SIG-M5 treated with dmso at 0.1 percent for 504 hours (cell line): ENCODE measurements around the gene LYPD8.

Experiments used
- DNase-seq: peaks from one replicate; lab custom pipeline; 2025; ENCODE audit not compliant: unreplicated experiment; lab: John Stamatoyannopoulos, UW

LYPD8 gene

DNA sequence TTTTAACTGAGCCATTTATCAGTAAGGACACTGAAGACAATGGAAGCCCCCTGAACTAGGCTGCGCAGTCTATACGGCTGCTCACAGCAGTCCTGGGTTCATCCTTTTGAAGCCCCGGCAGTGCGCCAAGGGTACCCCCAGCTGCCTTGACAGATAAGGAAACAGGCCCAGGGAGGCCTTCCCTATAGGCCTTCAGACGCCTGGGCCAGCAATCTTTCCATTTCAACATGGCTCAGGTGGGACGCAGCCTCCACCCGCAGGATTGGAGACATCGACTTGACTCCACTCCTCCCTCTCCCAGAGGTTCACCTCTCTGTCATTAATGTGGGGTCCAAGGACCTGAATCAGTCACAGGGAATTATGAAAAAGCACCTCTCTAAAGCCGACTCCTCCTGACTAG, 2.8 kb upstream of the LYPD8 start:
- no peak for DNase-seq

DNA sequence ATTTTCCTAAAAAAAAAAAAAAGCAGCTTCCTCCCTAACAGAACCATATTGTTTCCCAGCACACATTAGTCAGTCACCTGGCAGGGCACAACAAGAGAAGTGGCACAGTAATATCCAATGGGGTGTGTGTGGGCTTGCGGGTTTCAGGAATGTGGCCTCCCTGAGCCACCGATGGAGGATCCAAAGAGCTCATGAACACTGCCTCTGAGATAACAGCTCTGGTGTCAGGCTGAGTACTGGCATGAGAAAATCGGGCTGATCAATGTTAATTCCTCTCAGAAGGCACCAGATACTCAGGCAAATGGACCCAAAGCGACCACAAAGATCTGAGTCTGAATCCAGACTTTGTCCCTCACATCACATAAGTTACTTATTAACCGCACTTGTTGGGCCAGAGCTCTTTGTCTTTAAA, 2.2 kb upstream of the LYPD8 start:
- no peak for DNase-seq

DNA sequence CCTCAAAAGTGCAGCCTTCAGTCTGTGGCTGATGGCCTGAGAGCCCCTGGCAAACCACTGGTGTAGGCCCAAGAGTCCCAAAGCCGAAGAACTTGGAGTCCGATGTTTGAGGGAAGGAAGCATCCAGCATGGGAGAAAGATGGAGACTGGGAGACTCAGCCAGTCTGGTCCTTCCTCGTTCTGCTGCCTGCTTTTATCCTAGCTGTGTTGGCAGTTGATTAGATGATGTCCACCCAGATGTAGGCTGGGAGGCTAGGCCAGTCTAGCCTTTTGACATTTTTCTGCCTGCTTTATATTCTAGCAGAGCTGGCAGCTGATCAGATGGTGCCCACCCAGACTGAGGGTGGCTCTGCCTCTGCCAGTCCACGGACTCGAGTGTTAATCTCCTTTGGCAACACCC, 1.1 kb upstream of the LYPD8 start:
- no peak for DNase-seq

DNA sequence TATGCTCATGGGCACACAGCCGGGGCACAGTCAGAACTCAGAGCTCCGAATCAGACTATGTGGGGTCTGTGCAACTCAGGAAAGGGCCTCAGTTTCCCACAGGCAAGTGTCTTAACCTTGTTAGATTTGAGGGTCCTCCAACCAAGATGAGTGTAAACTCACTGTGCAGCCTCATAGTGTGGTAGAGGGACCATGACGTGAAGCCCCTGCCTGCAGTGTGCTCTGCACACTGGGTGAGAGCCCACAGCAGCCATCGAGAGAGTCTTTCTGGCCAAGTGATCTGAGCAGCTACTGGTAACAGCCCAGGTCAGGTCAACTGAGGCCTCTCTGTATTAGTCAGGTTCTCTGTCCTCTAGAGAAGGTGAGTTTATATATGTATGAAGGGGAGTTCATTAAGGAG, 592 bp upstream of the LYPD8 start:
- no peak for DNase-seq

DNA sequence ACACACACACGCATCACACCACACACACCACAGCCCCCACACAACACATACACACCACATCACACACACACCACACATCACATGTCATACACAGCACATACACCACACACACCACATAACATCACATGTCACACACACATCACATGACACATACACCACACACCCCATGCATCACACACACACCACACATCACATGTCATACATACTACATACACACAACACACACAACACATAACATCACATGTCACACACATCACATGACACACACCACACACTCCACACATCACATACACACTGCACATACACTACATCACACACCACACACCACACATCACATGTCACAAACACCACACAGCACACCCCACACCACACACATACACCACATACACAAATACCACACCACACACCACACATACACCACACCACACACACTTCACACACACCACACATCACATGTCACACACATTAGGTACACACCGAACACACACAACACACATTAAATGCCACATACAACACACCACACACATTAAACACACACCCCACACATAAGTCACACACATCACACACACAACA, 1.8 kb downstream of the LYPD8 start:
- DNase-seq: no peak

DNA sequence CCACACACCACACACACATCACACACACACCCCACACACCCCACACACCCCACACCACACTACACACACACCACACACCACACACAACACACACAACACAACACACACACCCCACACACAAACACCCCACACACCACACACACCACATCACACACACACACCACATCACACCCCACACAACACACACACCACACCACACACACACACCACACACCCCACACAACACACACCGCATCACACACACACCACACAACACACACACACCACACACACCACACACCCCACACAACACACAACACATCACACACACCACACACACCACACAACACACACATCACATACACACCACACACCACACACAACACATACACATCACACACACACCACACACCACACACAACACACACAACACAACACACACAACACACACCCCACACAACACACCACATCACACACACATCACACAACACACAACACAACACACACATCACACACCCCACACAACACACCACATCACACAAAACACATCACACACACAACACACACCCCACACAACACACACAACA, 2.4 kb downstream of the LYPD8 start:
- DNase-seq: no peak

DNA sequence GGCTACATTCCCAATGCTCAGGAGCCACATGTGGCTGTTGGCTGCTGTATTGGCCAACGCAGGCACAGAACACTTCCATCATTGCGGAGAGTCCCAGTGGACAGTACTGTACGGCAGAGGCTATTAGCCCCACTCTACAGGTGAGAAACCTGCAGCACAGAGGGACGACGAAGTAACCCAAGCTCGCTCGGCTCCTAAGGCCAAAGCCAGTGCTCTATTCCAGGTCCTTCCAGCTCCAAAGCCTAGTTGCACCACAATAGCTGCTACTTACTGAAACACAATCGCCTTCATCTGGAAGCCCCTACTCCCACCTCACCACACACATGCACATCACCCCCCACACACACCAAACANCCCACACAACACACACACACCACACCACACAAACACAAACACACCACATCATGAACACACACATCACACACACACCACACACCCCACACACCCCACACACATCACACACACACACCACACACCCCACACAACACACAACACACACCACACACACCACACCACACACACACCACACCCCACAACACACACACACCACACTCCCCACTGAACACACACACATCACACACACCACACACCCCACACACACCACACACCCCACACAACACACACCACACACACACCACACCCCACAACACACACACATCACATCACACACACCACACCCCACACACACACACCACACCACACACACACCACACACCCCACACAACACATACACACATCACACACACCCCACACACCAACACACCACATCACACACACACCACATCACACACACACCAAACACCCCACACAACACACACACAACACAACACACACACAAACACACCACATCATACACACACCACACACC, 3.2 kb downstream of the LYPD8 start:
- DNase-seq: peak; percentile 18

DNA sequence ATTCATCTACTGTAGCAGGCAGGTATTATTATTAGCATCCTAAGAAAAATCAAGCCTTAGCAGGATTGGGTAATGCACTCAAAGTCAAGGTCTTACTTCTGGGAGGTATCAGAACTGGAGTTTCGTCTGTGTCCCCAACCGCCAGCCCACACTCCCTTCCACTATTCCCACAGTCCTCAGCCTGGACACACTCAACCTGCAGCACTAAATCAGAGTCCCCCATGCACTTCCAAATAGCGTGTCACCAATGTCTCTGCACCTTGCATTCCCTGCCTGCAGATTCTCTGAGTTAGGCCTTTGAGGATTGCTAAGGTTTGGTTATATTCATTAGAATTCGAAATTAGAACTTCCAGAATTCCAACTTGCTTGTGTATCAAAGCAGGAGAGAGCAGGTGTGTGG, 3.9 kb downstream of the LYPD8 start:
- DNase-seq: no peak

DNA sequence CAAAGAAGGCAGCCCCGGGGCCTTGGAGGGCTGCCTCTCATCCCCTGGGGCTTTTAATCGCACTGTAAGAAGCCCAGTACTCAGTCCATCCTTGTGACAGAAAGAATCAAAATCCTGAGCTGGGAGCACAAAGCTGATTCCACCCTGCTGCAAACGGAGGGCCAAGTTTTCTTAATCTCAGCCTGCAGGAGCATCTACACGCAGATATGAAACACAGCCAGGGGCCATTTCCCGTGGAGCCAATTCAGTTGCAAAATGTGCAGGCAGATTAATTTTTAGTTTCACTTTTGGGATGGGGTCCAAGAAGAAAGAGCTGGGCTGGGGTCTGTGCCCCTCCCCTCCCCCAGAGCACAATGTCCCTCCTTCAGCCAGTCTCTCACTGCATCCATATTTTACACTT, 4.4 kb downstream of the LYPD8 start:
- DNase-seq: no peak

DNA sequence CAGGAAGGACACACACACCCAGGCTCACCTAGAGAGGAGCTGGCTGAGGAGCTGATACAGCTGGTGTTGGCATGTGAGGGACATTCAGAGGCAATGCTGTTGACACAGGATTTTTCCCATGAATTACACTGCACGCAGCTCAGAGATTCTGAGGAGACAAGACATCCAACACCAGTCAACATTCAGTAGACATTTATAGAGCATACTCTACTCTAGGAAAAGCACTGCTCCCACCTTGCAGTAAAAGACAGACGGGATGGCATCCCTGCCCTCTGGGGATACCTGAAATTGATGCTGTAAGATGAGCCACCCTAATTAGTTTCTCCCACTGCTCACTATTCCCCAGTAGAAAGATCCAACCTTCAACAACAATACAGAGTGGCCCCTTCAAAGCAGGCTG, 5.1 kb downstream of the LYPD8 start:
- no peak for DNase-seq

DNA sequence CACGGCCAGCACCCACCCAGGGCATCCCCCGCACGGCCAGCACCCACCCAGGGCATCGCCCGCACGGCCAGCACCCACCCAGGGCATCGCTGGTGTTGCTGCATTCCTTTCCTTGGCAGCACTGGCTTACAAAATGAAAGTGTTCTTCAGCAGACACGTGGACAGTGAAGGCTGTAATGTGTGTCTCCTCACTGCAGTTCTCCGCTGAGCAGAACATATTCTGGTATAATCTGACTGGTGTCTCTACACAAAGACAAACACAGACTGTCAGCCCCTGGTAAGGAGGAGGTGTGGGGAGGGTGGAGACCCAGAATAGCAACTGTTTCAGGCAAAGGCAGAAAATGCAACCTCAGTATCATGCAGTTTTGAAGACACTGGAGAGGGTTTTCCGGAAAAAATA, 7.3 kb downstream of the LYPD8 start:
- DNase-seq: no peak

DNA sequence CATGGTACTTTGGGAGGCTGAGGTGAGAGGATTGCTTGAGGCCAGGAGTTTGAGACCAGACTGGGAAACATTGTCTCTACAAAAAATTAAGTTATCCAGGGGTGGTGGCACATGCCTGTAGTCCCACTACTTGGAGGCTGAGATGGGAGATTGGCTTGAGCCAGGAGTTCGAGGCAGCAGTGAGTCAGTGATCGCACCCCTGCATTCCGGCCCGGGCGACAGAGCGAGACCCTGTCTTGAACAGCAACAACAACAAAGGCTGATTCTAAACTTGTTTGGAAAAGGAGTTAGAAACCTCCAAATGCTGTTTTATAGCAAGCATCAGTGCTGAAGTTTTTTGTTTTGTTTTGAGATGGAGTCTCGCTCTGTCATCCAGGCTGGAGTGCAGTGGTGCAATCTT, 14.7 kb downstream of the LYPD8 start:
- no peak for DNase-seq

DNA sequence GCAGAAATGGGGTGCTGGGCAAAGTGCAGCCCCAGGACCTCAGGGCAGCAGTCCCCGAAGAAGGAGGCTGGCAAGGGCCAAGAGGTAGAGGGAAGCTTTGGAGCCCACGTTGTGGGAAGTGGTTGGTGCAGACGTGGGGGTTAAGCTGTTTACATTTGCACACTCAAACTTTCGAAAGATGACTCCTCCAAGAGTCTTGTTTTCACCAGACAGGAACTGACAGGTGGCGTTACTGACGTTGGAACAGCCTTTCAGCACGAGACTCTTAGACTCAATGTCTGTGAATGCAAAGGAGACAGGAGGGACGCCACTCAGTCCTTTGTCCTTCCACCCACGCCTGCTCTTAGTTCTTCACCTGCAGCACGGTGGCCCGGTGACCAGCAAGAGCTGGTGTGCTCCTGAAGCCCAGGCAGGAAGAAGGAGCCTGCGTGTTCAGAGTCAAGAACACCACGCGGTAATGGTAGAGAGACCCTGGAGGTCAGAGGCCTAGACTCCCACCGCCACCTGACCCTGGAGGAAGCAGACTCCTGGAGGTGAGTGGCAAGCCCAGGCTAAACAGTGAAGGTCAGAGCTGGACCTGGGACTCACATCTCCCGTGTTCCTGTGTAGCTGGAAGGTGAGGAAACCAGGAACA, 15.9 kb downstream of the LYPD8 start:
- DNase-seq: no peak

DNA sequence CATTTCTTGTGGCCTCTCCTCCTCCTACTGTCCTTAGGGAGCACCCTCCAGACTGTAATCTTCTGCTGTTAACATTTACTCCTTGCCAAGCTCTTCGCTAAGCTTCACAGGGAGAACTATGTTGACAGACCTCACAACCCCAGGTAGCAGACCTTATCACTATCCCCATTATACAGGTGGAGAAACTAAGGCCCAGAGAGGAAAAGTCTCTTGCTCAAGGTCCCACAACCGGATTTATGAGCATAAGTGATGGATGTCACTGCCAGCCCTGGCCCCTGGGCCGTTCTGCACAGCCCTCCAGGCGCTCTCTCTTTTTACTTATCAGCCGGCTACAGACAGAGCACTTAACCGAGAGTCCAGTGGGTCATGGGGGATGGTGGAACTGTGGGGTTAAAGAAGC, 18.1 kb downstream of the LYPD8 start:
- no peak for DNase-seq

DNA sequence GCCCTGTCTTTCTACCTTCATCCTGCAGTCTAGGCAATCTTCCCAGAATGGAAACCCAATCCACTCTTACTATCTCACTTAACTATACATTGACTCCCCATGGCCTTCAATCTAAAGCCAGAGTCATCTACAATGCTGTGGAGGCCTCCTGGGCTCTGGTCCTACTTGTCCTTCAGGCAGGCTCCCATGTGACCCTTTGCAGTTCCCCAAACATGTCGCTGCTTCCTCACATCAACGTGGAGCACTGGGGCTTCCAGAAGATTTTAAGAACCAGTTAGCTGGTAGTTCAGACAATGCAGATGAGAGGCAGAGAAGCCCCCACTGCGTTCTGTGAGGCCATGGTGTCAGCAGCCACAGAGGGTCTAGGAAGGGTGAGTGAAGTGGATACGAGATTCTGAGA, 18.6 kb downstream of the LYPD8 start:
- DNase-seq: no peak

DNA sequence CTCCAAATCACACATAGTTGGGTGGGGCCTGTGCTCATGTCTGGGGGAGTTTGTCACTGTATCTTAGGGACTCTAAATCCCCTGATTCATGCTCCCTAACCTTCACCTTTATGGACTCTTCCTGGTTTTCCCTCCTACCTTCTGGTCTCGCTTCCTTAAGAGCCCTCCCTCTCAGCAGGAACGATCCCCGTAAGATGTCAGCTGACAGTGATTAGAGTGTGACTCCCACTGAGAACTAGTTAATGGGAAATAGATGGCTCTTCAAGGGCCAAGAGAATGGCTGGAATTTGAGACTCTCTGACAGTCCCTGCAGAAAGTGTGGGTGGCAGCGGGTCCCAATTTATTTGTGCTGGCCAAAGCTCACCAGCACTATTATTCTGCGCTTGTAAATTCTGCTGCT, 22.0 kb downstream of the LYPD8 start:
- no peak for DNase-seq

DNA sequence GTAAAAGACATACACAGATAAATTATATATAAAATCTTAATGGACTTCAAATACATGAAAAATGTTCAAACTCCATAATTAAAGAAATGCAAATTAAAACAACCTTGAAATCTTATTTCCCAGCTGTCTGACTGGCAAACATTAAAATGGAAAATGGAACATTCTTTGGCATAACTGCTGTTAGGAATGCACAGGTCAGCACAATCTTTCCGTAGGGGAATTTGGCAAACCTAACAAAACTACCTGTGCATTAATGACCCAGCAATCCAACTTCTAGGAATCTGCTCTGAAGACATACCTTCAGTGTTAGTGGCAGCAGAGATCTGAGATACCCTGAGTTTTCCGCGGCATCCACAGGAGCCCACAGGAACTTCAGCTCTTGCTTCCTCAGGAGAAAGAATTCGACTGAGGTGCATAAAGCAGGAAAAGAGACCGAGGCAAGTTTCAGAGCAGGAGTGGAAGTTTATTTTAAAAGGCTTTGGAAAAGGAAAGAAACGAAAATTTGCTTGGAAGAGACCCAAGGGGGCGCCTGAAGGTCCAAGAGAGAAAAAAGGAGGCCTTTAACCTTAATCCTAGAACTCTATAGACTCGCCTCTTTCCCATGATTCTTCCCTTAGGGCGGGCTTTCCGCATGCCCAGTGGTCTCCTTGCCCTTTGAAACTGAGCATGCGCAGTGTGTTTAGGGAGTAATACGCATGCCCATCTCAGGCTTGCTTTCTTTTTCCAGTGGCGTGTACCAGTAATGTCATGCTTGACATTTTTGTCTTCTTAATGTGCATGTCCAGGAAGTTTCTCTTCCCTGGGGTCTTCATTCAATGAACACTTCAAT, 24.8 kb downstream of the LYPD8 start:
- DNase-seq: no peak

DNA sequence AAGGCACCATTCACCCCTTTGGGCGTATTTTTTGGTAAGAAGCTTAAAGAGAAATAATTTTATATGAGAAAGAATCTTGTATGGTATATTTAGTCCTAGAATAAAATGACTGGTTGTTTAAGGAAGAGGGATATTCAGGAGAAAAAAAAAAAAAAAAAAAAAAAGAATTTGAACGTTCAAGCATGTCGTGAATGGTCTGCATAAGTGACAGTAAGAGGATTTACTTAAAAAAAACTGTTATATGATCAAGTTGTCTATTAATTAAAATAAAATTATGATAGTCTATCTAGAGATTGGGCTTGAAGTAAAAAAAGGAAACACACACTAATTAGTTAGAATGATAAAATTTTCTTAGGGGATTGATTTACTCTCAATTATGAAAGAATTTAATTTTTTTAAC, 41.3 kb downstream of the LYPD8 start:
- no peak for DNase-seq

DNA sequence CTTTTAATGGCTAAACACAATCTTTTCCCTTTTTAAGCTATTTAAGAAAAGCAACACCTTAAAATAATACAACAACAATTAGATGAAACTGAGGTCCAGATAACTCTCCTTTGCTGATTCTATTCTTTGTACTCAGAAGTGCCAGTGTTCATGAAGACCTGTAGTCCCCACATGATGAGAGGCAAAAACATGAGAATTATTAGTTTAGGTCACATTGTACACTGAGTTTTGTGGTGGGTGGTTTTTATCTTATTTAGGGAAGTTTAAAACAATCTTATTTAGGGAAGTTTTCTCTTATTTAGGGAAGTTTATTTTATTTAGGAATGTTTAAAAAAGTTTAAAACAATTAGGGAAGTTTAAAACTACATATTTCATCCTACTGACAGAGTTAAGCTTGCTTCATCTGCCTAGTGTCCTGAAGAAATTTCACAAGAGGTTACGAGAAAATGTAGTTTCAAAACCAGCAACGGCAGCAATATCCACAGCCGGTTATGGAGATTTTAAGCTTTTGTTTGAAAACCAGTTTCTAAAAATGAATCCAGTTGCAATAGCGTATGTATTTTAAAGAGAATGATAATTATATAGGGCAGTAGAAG, 45.2 kb downstream of the LYPD8 start:
- DNase-seq: peak; percentile 93

DNA sequence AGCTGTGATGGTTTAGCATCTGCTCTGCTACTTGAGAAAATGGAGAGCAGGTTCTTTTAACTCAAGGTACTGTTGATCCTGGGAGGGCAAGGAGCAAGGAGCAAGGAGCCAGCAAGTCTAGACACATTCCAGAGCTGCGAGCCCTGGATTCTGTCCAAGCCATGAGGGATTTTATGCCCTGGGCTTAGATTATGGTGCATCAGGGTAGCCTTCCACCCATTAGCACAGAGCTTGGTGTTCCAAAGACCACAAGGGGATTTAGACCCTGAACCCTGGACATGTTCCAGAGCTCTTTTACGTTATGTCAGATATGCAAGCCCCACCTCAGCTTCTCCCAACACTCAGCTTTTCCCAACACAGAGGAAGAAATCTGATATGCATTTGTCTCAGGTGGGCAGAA, 51.0 kb downstream of the LYPD8 start:
- DNase-seq: no peak

DNA sequence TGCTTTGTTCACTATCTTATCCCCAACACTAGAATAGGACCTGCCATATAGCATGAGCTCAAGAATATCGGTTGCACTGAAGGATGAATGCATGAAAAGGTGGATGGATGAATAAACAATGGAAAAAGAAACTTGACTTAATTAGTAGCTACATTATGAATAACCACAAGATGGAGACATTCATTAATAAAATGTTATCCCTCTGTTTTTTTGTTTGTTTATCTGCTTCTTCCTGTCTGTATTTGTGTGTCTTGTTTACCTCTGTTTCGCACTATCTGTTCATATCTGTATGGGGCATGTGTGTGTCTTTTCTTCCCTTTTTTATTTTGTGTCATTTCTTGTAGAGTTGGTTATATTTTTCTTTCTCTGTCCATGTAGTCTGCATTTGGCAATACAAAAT, 51.9 kb downstream of the LYPD8 start:
- no peak for DNase-seq
